ENCODE results near the gene GOLGA6C. TPM values are rescaled to one million over a fixed set of nuclear protein-coding genes. Genes with fewer than 3 reads are reported as not detected.

The GOLGA6C gene
- total and polyA plus RNA-seq, 2 donors (not counting 1 experiment from before 2014, with no cell fraction given) = not detected

- Histone ChIP-seq H3K4me3 (ENCODE audit: control extremely low read depth in 1 of 5, extremely low read depth in 1 of 5, insufficient read depth in 1 of 5, low read depth in 2 of 5, low read length in 4 of 5) (no peak overlapping the region), H3K36me3 (replicated peaks in 1 of 2; ENCODE audit: control extremely low read depth in 1 of 2, control insufficient read depth in 1 of 2, extremely low read depth in 1 of 2, insufficient read depth in 2 of 2, low read length in 1 of 2) (no peaks in the 10 kb centered on the region), H4K20me1 (ENCODE audit: control insufficient read depth, insufficient read depth, low read length, poor library complexity, severe bottlenecking) (no peaks in the 10 kb centered on the region), H3K79me2 (ENCODE audit: control insufficient read depth, insufficient read depth, low read length) (no peaks in the 10 kb centered on the region), H3K9ac (ENCODE audit: low read length) (no peak overlapping the region), H3K9me3 (ENCODE audit: control extremely low read depth in 1 of 3, control insufficient read depth in 2 of 3, insufficient read depth in 1 of 3, low read length in 2 of 3) (no peaks in the 10 kb centered on the region), H3K27ac (ENCODE audit: low read length in 2 of 2) (no peak overlapping the region), H3K4me1 (ENCODE audit: control insufficient read depth in 2 of 2, insufficient read depth in 2 of 2, low read length in 2 of 2) (no peaks in the 10 kb centered on the region), H3K27me3 (replicated peaks in 1 of 4; ENCODE audit: control extremely low read depth in 1 of 4, control insufficient read depth in 3 of 4, insufficient read depth in 4 of 4, low read length in 3 of 4) (peaks cover 0 to 2% (median under 1%) of the 10 kb centered on the region in 4 experiments), H2AFZ (ENCODE audit: insufficient read depth, low read depth, low read length, poor library complexity, severe bottlenecking) (no peak overlapping the region), H3K4me2 (replicated peaks; ENCODE audit: low read depth, low read length, poor library complexity, severe bottlenecking) (no peak overlapping the region)
- intact Hi-C loops (cut with micrococcal nuclease) = no loop called here
- Mint-ChIP-seq H3K4me3 (no peak overlapping the region), H3K27ac (no peak overlapping the region), H3K4me1 (no peaks in the 10 kb centered on the region), H3K27me3 (peaks cover 19% of the 10 kb centered on the region), H3K9me3 (ENCODE audit: insufficient read depth) (no peaks in the 10 kb centered on the region)
- POLR2A ChIA-PET = no interaction called here
- DNase-seq (no peak), ATAC-seq (ENCODE audit: low read depth) (no peak)
- TF ChIP-seq EZH2 (IDR thresholded peaks at IDR 0.05; ENCODE audit: borderline replicate concordance, insufficient read depth, low read depth, low read length, poor library complexity, severe bottlenecking) = no peak
- TF ChIP-seq CTCF (IDR thresholded peaks at IDR 0.05) = no peak
- CTCF ChIA-PET = no interaction called here
- WGBS (ENCODE audit: insufficient coverage) = 65% methylated on average over 10 of the region's 13 CpGs
Observed at GRCh38 chr15:75313116-75313845, 55.1 kb downstream of the GOLGA6C start.

- no peak overlapping the region for H3K27ac ChIP-seq (ENCODE audit: low read length in 2 of 2)
- intact Hi-C loops (cut with micrococcal nuclease) = no loop called here
- DNase-seq (no peak), ATAC-seq (ENCODE audit: low read depth) (no peak)
- no peaks in the 10 kb centered on the region for H3K4me1 ChIP-seq (ENCODE audit: control insufficient read depth in 2 of 2, insufficient read depth in 2 of 2, low read length in 2 of 2)
- H3K4me3 Mint-ChIP-seq = no peak overlapping the region
- H3K4me3 ChIP-seq (ENCODE audit: control extremely low read depth in 1 of 5, extremely low read depth in 1 of 5, insufficient read depth in 1 of 5, low read depth in 2 of 5, low read length in 4 of 5) = no peak overlapping the region
- no peak overlapping the region for H3K9ac ChIP-seq (ENCODE audit: low read length)
- ChIA-PET POLR2A (no interaction called here), CTCF (no interaction called here)
- no peaks in the 10 kb centered on the region for H3K27me3 ChIP-seq (replicated peaks in 1 of 4; ENCODE audit: control extremely low read depth in 1 of 4, control insufficient read depth in 3 of 4, insufficient read depth in 4 of 4, low read length in 3 of 4)
- 87% methylated on average over 4 of the region's 5 CpGs for WGBS (ENCODE audit: insufficient coverage)
- H3K9me3 ChIP-seq (ENCODE audit: control extremely low read depth in 1 of 3, control insufficient read depth in 2 of 3, insufficient read depth in 1 of 3, low read length in 2 of 3) = no peaks in the 10 kb centered on the region
- H3K4me1 Mint-ChIP-seq = no peaks in the 10 kb centered on the region
- H3K4me2 ChIP-seq (replicated peaks; ENCODE audit: low read depth, low read length, poor library complexity, severe bottlenecking) = no peak overlapping the region
- H4K20me1 ChIP-seq (ENCODE audit: control insufficient read depth, insufficient read depth, low read length, poor library complexity, severe bottlenecking) = no peaks in the 10 kb centered on the region
- no peaks in the 10 kb centered on the region for H3K9me3 Mint-ChIP-seq (ENCODE audit: insufficient read depth)
- H3K27ac Mint-ChIP-seq = no peak overlapping the region
- H3K36me3 ChIP-seq (replicated peaks in 1 of 2; ENCODE audit: control extremely low read depth in 1 of 2, control insufficient read depth in 1 of 2, extremely low read depth in 1 of 2, insufficient read depth in 2 of 2, low read length in 1 of 2) = no peaks in the 10 kb centered on the region
- H3K79me2 ChIP-seq (ENCODE audit: control insufficient read depth, insufficient read depth, low read length) = no peaks in the 10 kb centered on the region
- peaks cover 15% of the 10 kb centered on the region for H3K27me3 Mint-ChIP-seq
- TF ChIP-seq EZH2 (IDR thresholded peaks at IDR 0.05; ENCODE audit: borderline replicate concordance, insufficient read depth, low read depth, low read length, poor library complexity, severe bottlenecking) (no peak), CTCF (IDR thresholded peaks at IDR 0.05) (peak; percentile 36)
- H2AFZ ChIP-seq (ENCODE audit: insufficient read depth, low read depth, low read length, poor library complexity, severe bottlenecking) = no peak overlapping the region
Observed at GRCh38 chr15:75314552-75315290, 56.6 kb downstream of the GOLGA6C start.

Measured in B cell (primary cell).